Measurements from ENCODE around the gene CRACR2B. TPM values are rescaled to one million over a fixed set of nuclear protein-coding genes. Genes with fewer than 3 reads are reported as not detected.

CRACR2B gene
- total RNA-seq, 1 experiment from 2014 or later: 17.5 TPM

DNA sequence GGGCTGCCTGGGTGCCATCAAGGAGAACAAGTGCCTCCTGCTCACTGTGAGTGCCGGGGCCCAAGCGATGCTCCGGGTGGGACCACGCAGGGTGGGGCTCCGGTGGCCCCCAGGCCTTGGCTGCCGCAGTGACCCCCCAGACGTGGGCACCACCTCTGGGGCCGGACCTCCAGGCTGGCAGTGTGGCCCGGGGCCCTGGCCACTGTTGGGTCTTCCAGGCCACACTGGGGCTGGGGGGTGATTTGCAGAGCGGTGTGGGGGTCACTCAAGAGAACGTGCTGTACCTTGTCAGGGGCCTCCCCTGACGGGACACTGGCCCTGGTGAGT, 34.9 kb downstream of the CRACR2B start:
- TF ChIP-seq, protein P1, sequence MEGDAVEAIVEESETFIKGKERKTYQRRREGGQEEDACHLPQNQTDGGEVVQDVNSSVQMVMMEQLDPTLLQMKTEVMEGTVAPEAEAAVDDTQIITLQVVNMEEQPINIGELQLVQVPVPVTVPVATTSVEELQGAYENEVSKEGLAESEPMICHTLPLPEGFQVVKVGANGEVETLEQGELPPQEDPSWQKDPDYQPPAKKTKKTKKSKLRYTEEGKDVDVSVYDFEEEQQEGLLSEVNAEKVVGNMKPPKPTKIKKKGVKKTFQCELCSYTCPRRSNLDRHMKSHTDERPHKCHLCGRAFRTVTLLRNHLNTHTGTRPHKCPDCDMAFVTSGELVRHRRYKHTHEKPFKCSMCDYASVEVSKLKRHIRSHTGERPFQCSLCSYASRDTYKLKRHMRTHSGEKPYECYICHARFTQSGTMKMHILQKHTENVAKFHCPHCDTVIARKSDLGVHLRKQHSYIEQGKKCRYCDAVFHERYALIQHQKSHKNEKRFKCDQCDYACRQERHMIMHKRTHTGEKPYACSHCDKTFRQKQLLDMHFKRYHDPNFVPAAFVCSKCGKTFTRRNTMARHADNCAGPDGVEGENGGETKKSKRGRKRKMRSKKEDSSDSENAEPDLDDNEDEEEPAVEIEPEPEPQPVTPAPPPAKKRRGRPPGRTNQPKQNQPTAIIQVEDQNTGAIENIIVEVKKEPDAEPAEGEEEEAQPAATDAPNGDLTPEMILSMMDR (conservative IDR thresholded peaks at IDR 0.05): no peak
- TF ChIP-seq EZH2 (IDR thresholded peaks at IDR 0.05; ENCODE audit: low read depth): no peak
- H4K20me1 ChIP-seq (ENCODE audit: insufficient read depth): no peaks in the 10 kb centered on the region; the same call in 1 of the 2 replicates
- no peaks in the 10 kb centered on the region for H3F3A ChIP-seq (ENCODE audit: insufficient read depth, low read depth)
- no peak overlapping the region for H3K27ac ChIP-seq
- H3K9me2 ChIP-seq (ENCODE audit: insufficient read depth): no peaks in the 10 kb centered on the region
- H3K79me2 ChIP-seq (ENCODE audit: low read depth): no peaks in the 10 kb centered on the region
- H3K36me3 ChIP-seq (ENCODE audit: low read depth): no peaks in the 10 kb centered on the region
- no TSS peak for BruUV-seq (replicated peaks)
- no peaks in the 10 kb centered on the region for H3K9me3 ChIP-seq (ENCODE audit: insufficient read depth, low read depth)
- intact Hi-C loops (cut with micrococcal nuclease; ENCODE audit: unreplicated experiment): no loop called here
- no peaks in the 10 kb centered on the region for H3K27me3 ChIP-seq (ENCODE audit: insufficient read depth, low read depth)
- no peak for DNase-seq
- H3K4me3 ChIP-seq: no peak overlapping the region
- H2AFZ ChIP-seq: no peak overlapping the region
- no peaks in the 10 kb centered on the region for H3K4me1 ChIP-seq (replicated peaks; ENCODE audit: insufficient read depth)
- ChIA-PET CTCF (no interaction called here), POLR2A (ENCODE audit: unreplicated experiment) (no interaction called here)
- H3K4me2 ChIP-seq: no peak overlapping the region

DNA sequence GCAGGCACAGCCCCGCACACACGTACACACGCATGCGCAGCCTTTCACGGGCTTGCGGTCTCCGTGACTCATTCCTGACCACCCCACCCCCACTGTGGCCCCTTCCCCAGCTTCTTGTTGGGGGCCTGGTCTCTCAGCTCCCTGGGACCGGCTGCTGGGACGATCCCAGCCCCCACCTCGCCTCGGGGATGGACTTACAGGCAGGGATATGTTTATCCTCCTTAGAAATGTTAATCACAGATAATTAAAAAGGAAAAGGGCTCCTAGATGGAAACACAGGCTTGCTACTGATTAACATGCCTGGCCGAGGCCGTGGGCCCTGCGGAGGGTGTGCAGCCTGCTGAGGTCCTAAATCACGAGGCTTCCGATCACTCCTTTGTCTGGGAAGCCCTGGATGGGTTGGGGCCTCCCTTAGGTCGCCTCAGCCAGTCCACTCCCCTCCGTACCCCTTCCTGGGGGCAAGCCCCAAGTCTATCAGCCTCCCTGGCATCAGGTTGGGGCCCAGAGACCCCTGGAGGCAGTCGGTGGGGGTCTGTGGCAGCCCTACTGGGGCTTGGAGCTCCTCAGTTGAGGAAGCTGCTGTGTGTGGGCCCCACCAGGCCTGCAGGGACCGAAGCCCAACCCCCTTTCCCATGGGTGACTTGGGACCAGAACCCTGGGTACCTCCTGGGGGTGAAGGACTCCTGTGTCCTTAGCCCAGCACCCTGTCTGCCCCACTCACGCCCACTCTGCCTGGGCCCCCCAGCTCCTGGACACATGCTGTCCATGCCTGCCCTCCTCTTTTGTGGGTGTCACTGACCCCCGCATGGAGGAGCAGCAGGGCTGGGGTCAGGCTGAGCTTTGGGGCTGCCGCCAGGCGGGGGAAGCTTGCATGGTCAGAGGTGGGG, 35.5 kb downstream of the CRACR2B start:
- CTCF ChIA-PET: no interaction called here
- no peak for TF ChIP-seq EZH2 (IDR thresholded peaks at IDR 0.05; ENCODE audit: low read depth)
- TF ChIP-seq, protein P1 (conservative IDR thresholded peaks at IDR 0.05): no peak
- BruUV-seq (replicated peaks): no TSS peak

DNA sequence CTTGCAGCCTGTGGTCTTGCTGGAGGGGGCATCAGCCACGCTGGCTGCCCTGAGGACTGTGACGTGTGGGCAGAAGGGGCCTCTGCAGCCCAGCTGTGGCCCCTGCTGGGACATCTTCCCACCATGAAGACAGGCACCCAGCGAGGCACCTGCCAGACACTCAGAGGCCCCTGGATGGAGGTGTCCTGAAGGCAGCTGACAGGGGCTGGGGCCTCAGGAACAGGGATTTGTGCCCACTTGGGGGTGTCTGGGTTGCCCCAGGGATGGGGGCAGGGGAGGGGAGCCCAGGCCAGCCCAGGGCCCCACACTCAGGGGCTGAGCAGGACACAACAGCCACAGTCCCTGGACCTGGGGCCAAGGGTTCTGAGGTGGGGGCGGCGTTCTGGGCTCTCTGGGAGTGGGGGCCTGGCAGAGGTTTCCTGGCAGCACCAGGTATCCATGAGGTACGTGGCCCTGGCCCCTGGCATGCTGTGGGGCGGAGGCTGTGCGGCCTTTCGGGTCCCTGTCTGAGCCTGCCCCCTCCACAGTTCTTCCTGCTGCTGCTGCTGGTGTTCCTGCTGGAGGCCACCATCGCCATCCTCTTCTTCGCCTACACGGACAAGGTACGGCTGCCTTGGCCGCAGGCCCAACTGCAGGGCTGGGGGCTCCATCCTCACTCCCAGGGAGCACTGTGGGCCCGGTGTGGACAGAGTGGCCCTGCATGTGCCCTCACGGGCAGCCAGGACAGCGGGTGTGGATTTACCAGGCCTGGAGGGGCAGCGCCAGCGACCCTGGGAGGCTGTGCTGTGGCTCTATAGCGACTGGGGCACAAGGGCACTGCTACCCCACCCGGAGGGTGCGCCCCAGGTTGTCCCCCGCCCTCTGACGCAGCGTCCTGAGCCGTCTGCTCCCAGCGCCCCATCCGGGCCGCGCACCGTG, 36.5 kb downstream of the CRACR2B start:
- Histone ChIP-seq H3K27ac (no peak overlapping the region), H3K4me3 (no peak overlapping the region), H3K27me3 (ENCODE audit: insufficient read depth, low read depth) (no peaks in the 10 kb centered on the region), H3K4me1 (replicated peaks; ENCODE audit: insufficient read depth) (no peaks in the 10 kb centered on the region), H4K20me1 (ENCODE audit: insufficient read depth) (no peaks in the 10 kb centered on the region; the same call in 1 of the 2 replicates), H3K4me2 (no peak overlapping the region), H3K36me3 (ENCODE audit: low read depth) (no peaks in the 10 kb centered on the region), H3K79me2 (ENCODE audit: low read depth) (no peaks in the 10 kb centered on the region), H3K9me2 (ENCODE audit: insufficient read depth) (no peaks in the 10 kb centered on the region), H3K9me3 (ENCODE audit: insufficient read depth, low read depth) (no peaks in the 10 kb centered on the region), H2AFZ (no peak overlapping the region), H3F3A (ENCODE audit: insufficient read depth, low read depth) (no peaks in the 10 kb centered on the region)
- no peak for DNase-seq
- intact Hi-C loops (cut with micrococcal nuclease; ENCODE audit: unreplicated experiment): no loop called here
- TF ChIP-seq, protein P1 (conservative IDR thresholded peaks at IDR 0.05): no peak
- TF ChIP-seq EZH2 (IDR thresholded peaks at IDR 0.05; ENCODE audit: low read depth): no peak
- no TSS peak for BruUV-seq (replicated peaks)
- ChIA-PET CTCF (no interaction called here), POLR2A (ENCODE audit: unreplicated experiment) (no interaction called here)

More for the DNA sequence above, 35.5 kb downstream of the CRACR2B start:
- Histone ChIP-seq H4K20me1 (ENCODE audit: insufficient read depth) (no peaks in the 10 kb centered on the region; the same call in 1 of the 2 replicates), H3K36me3 (ENCODE audit: low read depth) (no peaks in the 10 kb centered on the region), H3K27me3 (ENCODE audit: insufficient read depth, low read depth) (no peaks in the 10 kb centered on the region), H3F3A (ENCODE audit: insufficient read depth, low read depth) (no peaks in the 10 kb centered on the region), H3K9me3 (ENCODE audit: insufficient read depth, low read depth) (no peaks in the 10 kb centered on the region), H3K4me3 (no peak overlapping the region), H3K9me2 (ENCODE audit: insufficient read depth) (no peaks in the 10 kb centered on the region), H3K4me2 (no peak overlapping the region), H3K79me2 (ENCODE audit: low read depth) (no peaks in the 10 kb centered on the region), H2AFZ (no peak overlapping the region), H3K27ac (no peak overlapping the region), H3K4me1 (replicated peaks; ENCODE audit: insufficient read depth) (no peaks in the 10 kb centered on the region)
- DNase-seq: no peak
- POLR2A ChIA-PET (ENCODE audit: unreplicated experiment): no interaction called here
- intact Hi-C loops (cut with micrococcal nuclease; ENCODE audit: unreplicated experiment): no loop called here
